ENCODE measurements around the gene RIC8A. TPM values are rescaled to one million over a fixed set of nuclear protein-coding genes. Genes with fewer than 3 reads are reported as not detected.
"Not testable (repeated sequence)": the region's sequence is repeated elsewhere in the genome, so short reads cannot be mapped to it uniquely, and the experiment has no call there.

The RIC8A gene
- total RNA-seq, 2 donors from 2014 or later: 77.1 to 92.6 TPM

GRCh38 chr11:189843-190311 lies 17.6 kb upstream of the RIC8A start:
- H3K4me1 Mint-ChIP-seq; H3K27me3 Mint-ChIP-seq (ENCODE audit: insufficient read depth); H3K9ac ChIP-seq (ENCODE audit: extremely low read depth, low read length, poor library complexity, severe bottlenecking); H3K27ac Mint-ChIP-seq; H3K4me3 Mint-ChIP-seq; DNase-seq; H3K36me3 Mint-ChIP-seq (ENCODE audit: low read depth); H3K36me3 ChIP-seq (ENCODE audit: control insufficient read depth, insufficient read depth, low read length); H3K4me1 ChIP-seq (ENCODE audit: control insufficient read depth, insufficient read depth, low read length); H3K27me3 ChIP-seq (ENCODE audit: control insufficient read depth, insufficient read depth, low read length, poor library complexity, severe bottlenecking); H3K27ac ChIP-seq (ENCODE audit: low read depth, low read length); H3K9me3 Mint-ChIP-seq; H3K4me3 ChIP-seq (ENCODE audit: low read length); H3K9me3 ChIP-seq (ENCODE audit: control insufficient read depth, low read length): not testable (repeated sequence)
- TF ChIP-seq CTCF (conservative IDR thresholded peaks at IDR 0.05): peak; percentile 48
- WGBS, 2 experiments (ENCODE audit: insufficient coverage in 1 of 2, insufficient read length in 1 of 2): 84 to 85% methylated on average over 4 to 7 of the region's 25 CpGs

GRCh38 chr11:190546-190945 lies 17.0 kb upstream of the RIC8A start:
- H3K27ac Mint-ChIP-seq; H3K36me3 Mint-ChIP-seq (ENCODE audit: low read depth); H3K27me3 ChIP-seq (ENCODE audit: control insufficient read depth, insufficient read depth, low read length, poor library complexity, severe bottlenecking); H3K36me3 ChIP-seq (ENCODE audit: control insufficient read depth, insufficient read depth, low read length); H3K4me3 Mint-ChIP-seq; H3K4me1 ChIP-seq (ENCODE audit: control insufficient read depth, insufficient read depth, low read length); H3K4me1 Mint-ChIP-seq; H3K9me3 Mint-ChIP-seq; H3K27me3 Mint-ChIP-seq (ENCODE audit: insufficient read depth); H3K27ac ChIP-seq (ENCODE audit: low read depth, low read length); H3K9me3 ChIP-seq (ENCODE audit: control insufficient read depth, low read length); H3K9ac ChIP-seq (ENCODE audit: extremely low read depth, low read length, poor library complexity, severe bottlenecking); H3K4me3 ChIP-seq (ENCODE audit: low read length); DNase-seq: not testable (repeated sequence)
- 95% methylated on average over 5 of the region's 5 CpGs; no CpG with 5 or more reads in 1 of the 2 experiments for WGBS, 2 experiments (ENCODE audit: insufficient coverage in 1 of 2, insufficient read length in 1 of 2)

- WGBS, 2 experiments (ENCODE audit: insufficient coverage in 1 of 2, insufficient read length in 1 of 2): no CpG with 5 or more reads among the region's 8 CpGs
Observed at GRCh38 chr11:191490-192478, 15.7 kb upstream of the RIC8A start.

GRCh38 chr11:192674-193128 lies 14.8 kb upstream of the RIC8A start, which contains the start of gene SCGB1C1:
TSS of gene SCGB1C1 (plus strand) at chr11:193078. CDS start at chr11:193100, 22 bp downstream.
- not testable (repeated sequence) for H3K4me3 ChIP-seq (ENCODE audit: low read length); H3K9me3 ChIP-seq (ENCODE audit: control insufficient read depth, low read length); H3K36me3 ChIP-seq (ENCODE audit: control insufficient read depth, insufficient read depth, low read length); H3K4me3 Mint-ChIP-seq; H3K9me3 Mint-ChIP-seq; H3K27ac ChIP-seq (ENCODE audit: low read depth, low read length); H3K27ac Mint-ChIP-seq; H3K27me3 ChIP-seq (ENCODE audit: control insufficient read depth, insufficient read depth, low read length, poor library complexity, severe bottlenecking); H3K36me3 Mint-ChIP-seq (ENCODE audit: low read depth); H3K9ac ChIP-seq (ENCODE audit: extremely low read depth, low read length, poor library complexity, severe bottlenecking); H3K4me1 Mint-ChIP-seq; DNase-seq; H3K4me1 ChIP-seq (ENCODE audit: control insufficient read depth, insufficient read depth, low read length); H3K27me3 Mint-ChIP-seq (ENCODE audit: insufficient read depth)
- whole genome bisulfite sequencing, 2 experiments (ENCODE audit: insufficient coverage in 1 of 2, insufficient read length in 1 of 2): no CpG with 5 or more reads among the region's 11 CpGs

More at GRCh38 chr11:191490-192478, 15.7 kb upstream of the RIC8A start:
- H3K27ac ChIP-seq (ENCODE audit: low read depth, low read length); H3K27me3 Mint-ChIP-seq (ENCODE audit: insufficient read depth); H3K36me3 ChIP-seq (ENCODE audit: control insufficient read depth, insufficient read depth, low read length); H3K9ac ChIP-seq (ENCODE audit: extremely low read depth, low read length, poor library complexity, severe bottlenecking); H3K4me1 ChIP-seq (ENCODE audit: control insufficient read depth, insufficient read depth, low read length); H3K4me1 Mint-ChIP-seq; H3K36me3 Mint-ChIP-seq (ENCODE audit: low read depth); H3K4me3 ChIP-seq (ENCODE audit: low read length); H3K9me3 Mint-ChIP-seq; H3K27ac Mint-ChIP-seq; H3K4me3 Mint-ChIP-seq; H3K27me3 ChIP-seq (ENCODE audit: control insufficient read depth, insufficient read depth, low read length, poor library complexity, severe bottlenecking); H3K9me3 ChIP-seq (ENCODE audit: control insufficient read depth, low read length): not testable (repeated sequence)
- DNase-seq: peak; percentile 33
- peak; percentile 44 for TF ChIP-seq CTCF (conservative IDR thresholded peaks at IDR 0.05)

GRCh38 chr11:193481-193880 lies 14.0 kb upstream of the RIC8A start:
- WGBS, 2 experiments (ENCODE audit: insufficient coverage in 1 of 2, insufficient read length in 1 of 2): 40 to 85% methylated on average over 1 to 5 of the region's 5 CpGs
- H3K9me3 Mint-ChIP-seq: not testable (repeated sequence)

More at GRCh38 chr11:193481-193880, 14.0 kb upstream of the RIC8A start:
- H3K4me3 ChIP-seq (ENCODE audit: low read length); H3K9ac ChIP-seq (ENCODE audit: extremely low read depth, low read length, poor library complexity, severe bottlenecking); H3K36me3 ChIP-seq (ENCODE audit: control insufficient read depth, insufficient read depth, low read length); H3K4me3 Mint-ChIP-seq; H3K27ac ChIP-seq (ENCODE audit: low read depth, low read length); DNase-seq; H3K4me1 Mint-ChIP-seq; H3K36me3 Mint-ChIP-seq (ENCODE audit: low read depth); H3K27me3 ChIP-seq (ENCODE audit: control insufficient read depth, insufficient read depth, low read length, poor library complexity, severe bottlenecking); H3K4me1 ChIP-seq (ENCODE audit: control insufficient read depth, insufficient read depth, low read length); H3K27ac Mint-ChIP-seq; H3K9me3 ChIP-seq (ENCODE audit: control insufficient read depth, low read length); H3K27me3 Mint-ChIP-seq (ENCODE audit: insufficient read depth): not testable (repeated sequence)
